ENCODE data around the gene CRYGS.
"Not testable (repeated sequence)": the region's sequence is repeated elsewhere in the genome, so short reads cannot be mapped to it uniquely, and the experiment has no call there.

Gene CRYGS

DNA sequence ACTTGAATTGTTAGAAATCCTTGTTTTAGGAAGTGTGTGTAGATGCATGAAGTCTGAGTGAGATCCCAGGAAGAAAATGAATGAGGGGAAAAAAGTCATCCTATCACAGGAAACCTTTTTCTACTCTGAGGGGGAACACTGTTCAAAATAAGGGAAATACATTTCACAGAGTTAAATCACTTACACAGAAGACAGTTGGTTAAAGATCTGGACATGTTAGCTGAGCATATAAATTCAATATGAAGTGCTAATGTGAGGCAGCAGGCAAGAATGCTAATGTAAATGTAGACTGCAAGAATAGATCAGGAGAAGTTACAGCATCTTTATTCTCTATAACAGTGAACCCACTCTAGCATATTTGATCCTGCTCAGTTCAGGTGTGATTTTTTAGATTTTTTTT is 20.4 kb upstream of the CRYGS start:
- no peak for DNase-seq (ENCODE audit: low read depth in 3 of 3, low spot score in 1 of 3)

DNA sequence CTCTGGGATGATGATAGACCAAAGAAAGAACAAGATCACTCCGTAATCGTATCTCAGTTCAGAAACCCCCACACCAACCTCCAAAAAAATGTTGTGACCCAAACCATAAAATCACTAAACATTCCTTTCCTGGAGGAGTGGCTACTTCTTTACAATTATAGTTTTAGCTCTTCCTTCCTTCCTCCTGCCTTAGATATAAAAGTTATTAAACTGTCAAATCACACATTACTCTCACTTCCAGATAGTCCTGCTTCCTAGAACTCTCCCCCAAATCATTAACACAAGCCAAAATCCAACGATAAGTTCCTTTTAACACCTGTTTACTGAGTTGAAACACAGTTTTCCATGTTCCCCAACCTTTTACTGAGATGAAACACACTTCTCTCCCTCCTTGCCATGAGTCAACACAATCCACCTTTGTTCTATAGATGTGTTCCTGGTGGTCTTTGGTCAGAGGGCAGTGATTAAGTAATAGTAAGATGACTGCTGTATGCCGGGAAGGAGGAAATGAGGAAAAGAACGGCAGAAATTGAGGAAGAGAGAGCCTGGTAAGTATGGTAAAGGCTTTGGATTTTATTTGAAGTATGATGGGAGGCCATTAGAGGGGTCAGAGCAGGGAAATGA is 8.3 kb upstream of the CRYGS start:
- DNase-seq (ENCODE audit: low read depth in 3 of 3, low spot score in 1 of 3): no peak

DNA sequence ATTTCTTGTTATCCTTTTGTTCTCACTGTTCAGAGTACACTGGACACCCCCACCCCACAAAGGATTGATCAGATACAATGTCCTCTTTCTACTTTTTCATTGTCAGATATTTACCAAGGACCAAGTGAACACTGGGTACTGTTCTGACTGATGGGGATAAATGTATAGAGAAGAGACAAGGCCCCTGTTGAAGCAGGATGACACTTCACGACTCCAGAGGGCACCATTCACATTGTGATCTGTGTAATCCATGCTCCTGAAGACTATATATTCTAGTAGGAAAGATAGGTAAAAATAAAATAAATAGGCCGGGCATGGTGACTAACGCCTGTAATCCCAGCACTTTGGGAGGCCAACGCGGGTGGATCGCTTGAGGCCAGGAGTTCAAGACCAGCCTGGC is 7.2 kb upstream of the CRYGS start:
- DNase-seq (ENCODE audit: low read depth in 3 of 3, low spot score in 1 of 3): no peak

DNA sequence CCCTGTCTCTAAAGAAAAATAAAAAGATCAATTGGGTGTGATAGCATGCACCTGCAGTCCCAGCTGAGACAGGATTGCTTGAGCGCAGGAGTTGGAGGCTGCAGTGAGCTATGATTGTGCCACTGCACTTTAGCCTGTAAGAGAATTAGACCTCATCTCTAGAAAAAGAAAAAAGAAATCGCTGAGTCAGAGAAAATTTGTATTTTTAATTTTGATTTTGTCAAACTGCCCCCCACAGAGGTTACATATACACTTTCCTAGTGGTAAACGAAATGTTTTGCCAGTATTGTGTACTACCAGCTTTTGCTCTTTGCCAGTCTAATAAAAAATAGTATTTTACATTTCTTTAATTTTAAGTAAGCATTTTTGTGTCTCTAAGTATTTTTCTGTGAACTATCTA is 5.3 kb upstream of the CRYGS start:
- DNase-seq (ENCODE audit: low read depth in 3 of 3, low spot score in 1 of 3): no peak

DNA sequence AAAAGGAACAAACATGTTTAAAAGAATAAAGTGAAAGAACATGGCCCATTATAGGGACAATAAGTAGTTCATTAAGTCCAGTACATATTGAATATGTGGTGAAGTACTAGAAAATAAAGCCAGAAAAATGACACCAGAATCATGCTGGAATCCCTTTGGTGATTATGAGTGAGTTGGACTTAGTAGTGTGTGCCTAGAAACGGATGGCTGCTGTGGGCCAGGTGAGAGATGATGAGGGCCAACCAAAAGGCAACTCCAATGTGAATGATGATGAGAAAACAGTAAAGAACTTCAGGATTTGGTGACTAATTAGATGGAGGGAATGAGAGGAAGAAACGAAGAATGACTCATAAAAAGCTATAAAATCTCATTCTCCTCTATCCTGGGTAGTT is 3.3 kb downstream of the CRYGS start:
- DNase-seq (ENCODE audit: low read depth in 3 of 3, low spot score in 1 of 3): no peak

DNA sequence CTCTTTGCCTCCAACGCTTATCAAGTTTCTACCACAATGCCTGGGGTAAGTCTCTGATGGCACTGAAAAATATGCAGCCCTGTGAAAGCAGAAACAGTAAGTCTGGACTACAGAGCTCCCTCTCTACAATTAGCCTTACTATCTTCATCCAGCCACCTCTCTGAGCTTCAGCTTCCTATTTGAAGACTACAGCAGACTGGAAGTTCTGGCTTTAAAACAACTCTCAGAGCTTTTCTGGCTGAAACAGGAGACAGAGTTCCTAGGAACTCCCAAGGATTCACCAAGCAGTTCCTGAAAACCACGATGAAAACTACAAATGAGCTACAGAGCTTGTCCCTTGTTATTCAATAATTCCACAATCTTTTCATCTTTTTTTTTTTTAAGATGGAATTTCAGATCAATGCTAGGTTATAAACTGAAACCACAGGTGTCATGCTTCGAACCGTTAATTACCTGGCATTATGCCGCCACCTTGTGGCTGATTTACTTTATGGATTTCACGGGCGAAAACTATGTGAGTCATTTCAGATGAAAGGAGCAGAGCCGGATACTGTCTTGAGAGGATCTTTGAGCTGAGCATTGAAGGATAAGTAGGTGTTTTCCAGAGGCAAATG is 3.9 kb downstream of the CRYGS start:
- peak; percentile 57 to 70 (median 67) for DNase-seq (ENCODE audit: low read depth in 3 of 3, low spot score in 1 of 3)

DNA sequence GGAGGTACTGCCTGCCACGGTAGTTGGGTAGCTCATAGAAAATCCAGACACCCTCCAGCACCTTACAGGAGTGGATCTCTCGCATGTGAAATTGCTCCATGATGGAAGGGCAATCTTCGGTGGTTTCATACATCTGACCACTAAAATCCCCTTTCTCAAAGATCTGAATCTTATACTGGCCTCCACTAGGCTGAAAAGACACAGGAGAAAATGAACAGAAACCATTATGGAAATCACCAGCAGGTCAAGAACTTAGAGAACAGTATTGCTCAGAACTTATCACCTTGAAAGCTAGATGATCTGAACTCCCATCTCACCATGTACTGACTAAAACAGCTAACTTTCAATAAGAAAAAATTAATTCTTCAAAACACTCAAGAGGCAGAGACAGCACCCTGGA is 5.4 kb downstream of the CRYGS start:
- DNase-seq (ENCODE audit: low read depth in 3 of 3, low spot score in 1 of 3): no peak

DNA sequence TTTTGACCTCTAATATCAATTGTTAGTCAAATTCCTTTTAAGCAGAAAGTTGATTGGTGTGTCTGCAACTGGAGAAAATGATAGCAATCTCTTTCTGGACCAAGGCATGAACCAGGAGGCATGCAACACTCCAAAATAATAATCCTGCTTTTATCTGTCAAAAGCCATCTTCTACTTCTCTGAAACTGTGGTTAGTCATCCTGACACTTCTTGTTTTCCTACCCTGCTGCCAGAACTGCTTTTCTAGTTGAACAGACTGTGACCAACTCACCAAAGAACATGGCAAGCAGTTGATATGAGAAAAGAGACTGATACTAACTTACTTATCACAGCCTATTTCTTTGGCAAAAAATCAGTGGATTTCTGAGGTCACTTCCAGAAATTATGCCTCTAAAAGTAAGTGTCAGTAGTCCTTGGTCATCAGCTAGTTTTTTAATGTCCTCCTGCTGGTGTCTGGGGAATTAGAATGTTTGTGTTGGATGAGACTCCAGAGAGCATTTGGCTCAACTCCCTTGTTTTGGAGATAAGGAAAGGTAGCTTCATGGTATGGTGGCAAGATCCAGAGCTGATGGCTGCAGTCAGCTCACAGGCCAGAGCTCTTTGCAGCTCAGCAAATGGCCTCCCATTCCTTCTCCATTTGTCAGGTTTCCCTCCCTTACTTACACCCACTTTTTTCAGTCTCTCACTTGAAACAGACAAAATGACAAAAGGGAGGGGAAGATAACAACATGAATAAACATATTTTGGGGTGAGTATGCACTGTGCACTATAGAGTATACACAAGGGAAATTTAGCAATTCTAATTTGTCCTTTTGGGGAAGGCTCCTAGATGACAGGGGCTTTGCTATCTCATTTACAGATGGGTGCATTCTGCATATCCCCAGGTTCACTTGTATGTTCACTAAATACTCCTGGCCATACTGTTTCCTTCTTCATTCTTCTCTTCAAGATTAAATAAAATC is 7.0 kb downstream of the CRYGS start:
- DNase-seq (ENCODE audit: low read depth in 3 of 3, low spot score in 1 of 3): no peak

DNA sequence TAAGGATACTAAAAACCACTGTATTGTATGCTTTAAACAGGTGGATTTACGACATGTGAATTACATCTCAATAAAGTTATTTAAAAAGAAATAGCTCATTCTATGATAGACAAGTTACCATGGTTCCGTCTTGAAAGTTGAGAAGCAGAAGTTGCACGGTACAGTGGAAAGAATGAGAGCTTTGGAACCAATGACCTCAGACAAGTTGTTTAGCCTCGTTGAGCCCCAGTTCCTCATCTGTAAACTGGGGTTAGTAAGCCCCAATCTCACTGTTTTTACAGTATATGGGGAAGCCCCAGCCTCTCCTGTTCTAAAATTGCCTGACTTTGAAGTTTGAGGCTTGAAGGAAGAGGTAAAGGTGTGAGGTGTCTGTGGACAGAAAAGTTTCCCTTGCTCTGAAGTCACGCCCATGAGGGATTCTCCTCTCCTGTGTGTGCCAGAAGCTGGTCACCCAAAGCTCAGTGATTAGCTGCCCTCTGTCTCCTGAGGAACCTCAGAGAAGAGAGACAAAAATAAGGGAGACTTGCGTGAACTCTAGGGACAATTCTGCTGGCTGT is 10.0 kb downstream of the CRYGS start:
- no peak for DNase-seq (ENCODE audit: low read depth in 3 of 3, low spot score in 1 of 3)

DNA sequence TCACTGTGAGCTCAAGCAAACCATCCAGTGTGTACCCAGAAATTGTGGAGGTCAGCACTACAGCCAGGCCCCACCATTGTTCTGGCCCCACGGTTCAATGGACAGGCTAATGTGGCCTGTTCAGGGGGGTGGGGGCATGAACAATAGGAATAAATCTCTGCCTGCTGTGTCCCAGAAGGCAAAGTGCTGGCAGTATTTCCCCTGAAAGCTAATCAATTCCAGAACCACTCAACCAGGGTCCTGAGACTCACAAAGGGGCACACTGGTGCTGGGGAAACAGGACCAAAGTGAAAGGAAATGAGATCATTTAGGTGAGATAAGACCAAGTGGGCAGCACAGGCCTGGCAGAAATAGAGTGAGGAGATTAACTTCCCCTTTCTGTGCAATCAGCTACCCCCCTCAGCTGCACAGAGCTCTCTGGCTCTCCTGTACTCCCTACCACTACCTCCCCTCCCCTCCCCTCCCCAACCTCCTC is 11.5 kb downstream of the CRYGS start:
- no peak for DNase-seq (ENCODE audit: low read depth in 3 of 3, low spot score in 1 of 3)

DNA sequence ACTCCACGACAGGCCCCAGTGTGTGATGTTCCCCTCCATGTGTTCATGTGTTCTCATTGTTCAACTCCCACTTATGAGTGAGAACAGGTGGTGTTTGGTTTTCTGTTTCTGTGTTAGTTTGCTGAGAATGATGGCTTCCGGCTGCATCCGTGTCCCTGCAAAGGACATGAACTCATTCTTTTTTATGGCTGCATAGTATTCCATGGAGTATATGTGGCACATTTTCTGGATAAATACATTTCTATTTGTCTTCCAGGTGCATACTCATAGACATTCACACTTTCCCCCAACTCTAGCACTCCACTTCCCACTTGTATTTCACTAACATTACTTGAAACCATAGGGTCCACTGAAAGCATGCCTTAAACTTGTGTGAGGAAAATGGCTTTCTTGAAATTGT is 12.5 kb downstream of the CRYGS start:
- not testable (repeated sequence) for DNase-seq (ENCODE audit: low read depth in 3 of 3, low spot score in 1 of 3)

DNA sequence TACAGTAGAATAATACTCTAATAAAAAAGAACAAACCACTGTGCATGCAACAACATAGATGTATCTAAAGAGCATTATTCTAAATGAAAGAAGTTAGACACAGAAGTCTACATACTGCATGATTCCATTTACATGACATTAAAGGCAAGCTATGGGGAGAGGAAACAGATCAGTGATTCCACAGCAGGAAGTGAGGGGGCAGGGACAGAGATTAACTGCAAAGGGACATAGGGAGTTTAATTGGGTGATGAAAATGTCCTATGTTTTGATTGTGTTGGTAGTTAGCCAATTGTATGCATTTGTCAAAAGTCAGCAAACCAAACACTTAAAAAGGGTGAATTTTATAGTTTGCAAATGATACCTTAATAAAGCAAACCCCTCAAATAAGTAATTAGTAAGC is 13.8 kb downstream of the CRYGS start:
- DNase-seq (ENCODE audit: low read depth in 3 of 3, low spot score in 1 of 3): no peak

DNA sequence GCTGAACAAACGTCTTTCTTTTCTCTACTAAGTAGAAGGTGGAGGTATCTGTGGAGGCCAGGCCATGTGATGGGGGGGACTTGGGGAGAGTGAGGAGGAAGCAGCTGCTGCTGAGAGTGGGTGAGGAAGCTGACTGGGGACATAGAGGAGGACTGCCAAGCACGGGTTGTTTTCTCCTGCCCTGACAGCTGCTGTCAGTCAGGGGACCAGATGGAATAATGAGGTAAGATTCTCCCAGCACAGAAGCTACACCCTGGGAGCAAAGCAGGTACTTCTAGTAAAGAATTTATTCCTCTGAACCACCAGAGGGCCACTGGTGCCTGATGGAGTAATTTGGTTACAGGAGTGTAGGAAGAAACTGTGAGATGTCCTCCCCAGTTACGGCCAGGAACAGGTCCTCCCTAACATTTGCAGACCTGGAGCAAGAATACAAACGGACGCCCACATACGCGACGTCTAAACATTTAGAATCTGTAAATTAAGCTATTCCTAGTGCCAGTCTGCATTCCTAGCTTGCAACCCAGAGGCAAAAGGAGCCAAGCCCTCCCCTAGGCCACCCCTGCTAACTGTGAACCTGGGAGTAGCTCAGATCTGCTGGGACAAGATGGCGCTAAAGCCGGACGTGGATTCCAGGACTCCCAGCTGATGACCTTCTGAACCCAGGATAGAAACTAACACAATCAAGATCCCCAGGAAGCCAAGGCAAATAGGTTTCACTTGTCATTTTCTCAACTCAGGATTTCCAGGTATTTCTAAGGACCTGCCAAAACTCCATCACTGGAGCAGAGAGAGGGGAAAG is 14.8 kb downstream of the CRYGS start:
- no peak for DNase-seq (ENCODE audit: low read depth in 3 of 3, low spot score in 1 of 3)

DNA sequence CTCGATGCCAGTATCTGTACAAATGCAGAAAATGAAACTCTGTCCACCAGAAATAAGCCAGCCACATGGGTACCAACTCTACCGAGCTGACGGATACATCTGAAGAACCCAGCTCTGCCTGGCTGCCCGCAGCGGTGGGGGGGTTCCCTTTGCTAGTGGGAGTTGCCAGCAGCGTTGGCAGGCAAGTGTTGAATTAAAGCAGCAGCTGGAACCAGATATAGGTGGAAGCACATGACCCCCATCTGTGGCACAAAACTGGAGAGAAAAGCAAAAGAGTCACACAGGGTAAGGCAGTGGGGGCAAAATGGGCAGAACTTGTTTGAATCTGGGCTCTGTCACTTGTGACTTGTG is 17.9 kb downstream of the CRYGS start:
- no peak for DNase-seq (ENCODE audit: low read depth in 3 of 3, low spot score in 1 of 3)

DNA sequence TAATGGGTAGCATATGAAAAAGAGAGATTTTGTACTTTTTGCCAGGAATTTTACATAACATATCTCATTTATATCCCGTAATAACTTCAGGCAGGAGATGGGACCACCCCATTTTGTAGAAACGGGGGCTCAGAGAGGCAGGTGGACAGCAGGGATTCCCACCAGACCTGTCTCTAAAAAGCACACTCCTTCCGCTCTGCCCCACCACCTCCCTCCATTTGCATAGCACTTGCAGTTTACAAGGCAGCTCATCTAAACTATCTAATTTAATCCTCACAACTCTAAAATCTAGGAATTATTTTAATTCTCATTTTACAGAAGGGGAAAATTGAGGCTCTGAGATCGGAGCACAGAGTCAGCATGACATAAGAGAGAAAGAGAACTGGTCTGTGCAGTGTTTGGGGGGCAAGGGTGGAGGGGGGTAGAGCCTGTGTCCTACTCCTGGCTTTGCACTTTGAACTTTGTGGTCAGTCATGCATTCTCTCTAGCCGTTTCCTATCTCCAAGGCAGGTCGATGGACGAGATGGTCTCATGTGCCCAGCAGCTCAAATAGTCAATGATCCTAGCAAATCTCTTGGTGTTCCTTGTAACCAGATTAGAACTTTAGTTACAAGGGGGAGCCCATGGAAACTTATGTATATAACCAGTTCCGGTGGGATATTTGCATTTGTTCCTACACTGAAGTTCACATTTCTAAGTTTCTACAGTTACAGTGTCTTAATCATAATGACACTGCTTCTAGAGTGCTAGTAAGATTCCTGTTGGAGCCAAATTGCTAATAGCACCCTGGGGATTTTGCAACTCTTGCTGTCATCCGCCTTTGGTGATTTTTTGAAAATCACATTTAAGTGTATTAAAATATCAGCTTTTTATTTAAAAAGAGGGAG is 18.6 kb downstream of the CRYGS start:
- DNase-seq (ENCODE audit: low read depth in 3 of 3, low spot score in 1 of 3): no peak

DNA sequence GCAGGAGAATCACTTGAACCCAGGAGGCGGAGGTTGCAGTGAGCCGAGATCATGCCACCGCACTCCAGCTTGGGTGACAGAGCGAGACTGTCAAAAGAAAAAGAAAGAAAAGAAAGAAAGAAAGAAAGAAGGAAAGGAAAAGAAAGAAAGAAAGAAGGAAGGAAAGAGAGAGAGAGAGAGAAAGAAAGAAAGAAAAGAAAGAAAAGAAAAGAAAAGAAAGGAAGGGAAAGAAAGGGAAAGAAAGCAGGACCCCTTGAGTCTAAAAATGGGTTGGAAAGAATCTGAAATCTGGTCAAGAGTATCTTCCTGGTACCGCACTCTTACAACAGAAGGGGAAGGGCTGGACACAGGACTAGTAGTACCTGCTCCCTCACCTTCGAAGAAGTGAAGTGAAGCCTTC is 19.6 kb downstream of the CRYGS start:
- no peak for DNase-seq (ENCODE audit: low read depth in 3 of 3, low spot score in 1 of 3)

DNA sequence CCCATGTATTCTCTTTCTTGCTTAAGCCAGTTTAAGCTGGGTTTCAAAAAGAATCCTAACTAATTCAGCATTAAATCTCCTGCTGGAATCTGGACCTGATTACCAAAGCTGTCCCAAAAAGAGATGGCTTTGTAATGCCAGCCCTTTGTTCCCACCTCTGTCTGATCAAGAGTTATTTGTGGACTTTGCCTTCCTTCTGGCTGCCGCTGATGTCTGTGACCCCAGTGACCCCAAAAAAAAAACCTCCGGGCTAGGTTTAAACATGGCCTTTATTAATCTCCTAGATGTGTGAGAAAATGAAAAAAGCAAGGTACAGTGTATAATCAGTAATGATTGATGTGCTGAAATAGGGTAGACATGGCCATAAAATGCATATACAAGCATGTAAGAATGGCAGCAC is 20.7 kb downstream of the CRYGS start:
- DNase-seq (ENCODE audit: low read depth in 3 of 3, low spot score in 1 of 3): no peak

DNA sequence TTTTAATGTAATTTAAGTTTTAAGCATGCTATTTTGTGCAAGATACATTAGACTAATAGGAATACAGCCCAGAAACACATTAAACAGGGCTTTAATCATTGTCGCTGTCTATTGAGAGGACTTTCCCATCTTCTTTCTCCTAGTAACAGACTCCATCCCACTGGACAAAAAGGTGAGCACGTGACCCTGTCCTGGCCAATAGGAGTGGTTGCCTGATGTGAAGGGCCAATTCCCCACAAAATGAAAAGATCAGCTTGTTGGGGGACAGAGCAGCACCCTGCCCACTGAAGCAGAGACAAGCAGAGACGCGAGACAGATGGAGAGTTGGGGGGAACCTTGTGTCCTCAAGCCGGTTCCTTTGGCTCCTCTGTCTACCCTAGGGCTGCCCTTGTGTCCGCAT is 21.2 kb downstream of the CRYGS start:
- no peak for DNase-seq (ENCODE audit: low read depth in 3 of 3, low spot score in 1 of 3)

DNA sequence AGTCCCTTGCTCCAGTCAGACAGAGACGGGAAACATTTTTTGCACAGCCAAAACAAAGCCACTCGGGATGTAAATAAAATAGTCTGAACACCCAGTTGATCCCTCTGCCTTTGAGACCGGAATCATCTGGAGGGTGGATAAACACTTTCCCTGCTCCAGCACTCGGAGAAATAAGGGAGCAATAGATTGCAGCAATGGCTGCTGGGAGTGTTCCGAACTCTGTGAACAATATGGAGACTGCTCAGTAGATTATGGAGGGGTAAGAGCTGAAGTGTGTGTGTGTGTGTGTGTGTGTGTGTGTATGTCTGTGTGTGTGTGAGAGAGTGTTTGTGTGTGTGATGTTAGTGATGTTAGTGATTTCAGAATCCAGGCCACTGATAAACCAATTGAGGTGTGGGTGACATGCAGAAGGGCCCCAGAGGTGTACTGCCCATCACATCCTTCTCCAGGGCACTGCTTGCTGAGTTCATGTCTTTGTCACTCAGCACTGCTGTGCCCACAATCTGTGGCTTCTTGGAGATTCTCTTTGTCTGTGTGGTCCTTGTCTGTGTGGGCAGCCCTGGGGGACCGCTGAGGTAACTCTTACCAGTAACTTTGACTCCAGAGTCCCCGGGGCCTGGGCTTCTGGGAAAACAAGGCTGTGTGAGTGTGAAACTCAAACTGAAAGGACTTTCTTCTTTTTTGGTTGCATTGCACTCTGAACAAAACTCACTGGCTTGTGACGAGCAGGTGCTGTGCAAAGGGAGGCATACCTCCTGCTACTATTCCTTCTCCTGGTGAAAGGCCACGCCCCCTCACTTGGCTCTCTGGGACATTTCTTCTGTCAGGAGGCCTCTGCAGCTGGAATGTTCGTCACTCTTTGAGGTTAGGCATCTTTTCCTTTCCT is 23.0 kb downstream of the CRYGS start:
- no peak for DNase-seq (ENCODE audit: low read depth in 3 of 3, low spot score in 1 of 3)
